NCI-H524 (cell line): ENCODE data around the gene AP4B1.

Source experiments
- DNase-seq, 2 experiments: peaks; one replicate each; lab custom pipeline; 2025; lab: John Stamatoyannopoulos, UW

The AP4B1 gene

GRCh38 chr1:113895098-113895497, 9.5 kb downstream of the AP4B1 start:
- DNase-seq, result no peak

GRCh38 chr1:113893267-113893666, 11.3 kb downstream of the AP4B1 start:
- DNase-seq, result no peak

GRCh38 chr1:113891631-113892220, 12.9 kb downstream of the AP4B1 start:
- no peak for DNase-seq

GRCh38 chr1:113890816-113891215, 13.8 kb downstream of the AP4B1 start:
- no peak for DNase-seq

- DNase-seq, result no peak
These were observed 17.0 kb downstream of the AP4B1 start, which contains the start of gene BCL2L15 for GRCh38 chr1:113887402-113888175. TSS of gene BCL2L15 (minus strand) at chr1:113887581. CDS start at chr1:113887375, 206 bp downstream.

GRCh38 chr1:113886417-113887401, 17.9 kb downstream of the AP4B1 start:
- no peak for DNase-seq

GRCh38 chr1:113881661-113882060, 22.9 kb downstream of the AP4B1 start:
- DNase-seq, result peak in 1 of 2 experiments; percentile 3

GRCh38 chr1:113879739-113880038, 24.9 kb downstream of the AP4B1 start:
- no peak for DNase-seq

GRCh38 chr1:113876176-113876575, 28.4 kb downstream of the AP4B1 start:
- DNase-seq, result no peak

GRCh38 chr1:113875714-113876113, 28.9 kb downstream of the AP4B1 start:
- no peak for DNase-seq

- DNase-seq, result no peak
These were observed 30.4 kb downstream of the AP4B1 start for GRCh38 chr1:113874012-113874879.

GRCh38 chr1:113872219-113872935, 32.2 kb downstream of the AP4B1 start:
- no peak for DNase-seq

- DNase-seq, result no peak
These were observed 32.9 kb downstream of the AP4B1 start, which contains the start of gene PTPN22 for GRCh38 chr1:113871597-113872113. TSS of gene PTPN22 (minus strand) at chr1:113871712.

GRCh38 chr1:113870778-113871177, 33.8 kb downstream of the AP4B1 start:
- no peak for DNase-seq

GRCh38 chr1:113868387-113869083, 36.1 kb downstream of the AP4B1 start:
- DNase-seq, result peak in 1 of 2 experiments; percentile 2

- no peak for DNase-seq
These were observed 43.0 kb downstream of the AP4B1 start for GRCh38 chr1:113861641-113862040.

GRCh38 chr1:113860891-113861290, 43.7 kb downstream of the AP4B1 start:
- no peak for DNase-seq

- no peak for DNase-seq
These were observed 45.0 kb downstream of the AP4B1 start for GRCh38 chr1:113859478-113860175.

- no peak for DNase-seq
These were observed 45.6 kb downstream of the AP4B1 start for GRCh38 chr1:113858982-113859381.
